ENCODE measurements around the gene TMEM156. TPM values are rescaled to one million over a fixed set of nuclear protein-coding genes. Genes with fewer than 3 reads are reported as not detected.

The TMEM156 gene
- total RNA-seq, 1 donor from 2014 or later = not detected

- H3K4me3 ChIP-seq = no peak overlapping the region
- no peak overlapping the region for H3K27ac ChIP-seq (replicated peaks)
- H3K4me1 ChIP-seq = peaks cover 12% of the 10 kb centered on the region
- H3K9me3 ChIP-seq (replicated peaks) = no peaks in the 10 kb centered on the region
- peaks cover 86% of the 10 kb centered on the region for H3K36me3 ChIP-seq
- no peak for TF ChIP-seq CTCF (IDR thresholded peaks at IDR 0.05; ENCODE audit: borderline replicate concordance)
- no peak for DNase-seq
- intact Hi-C loops (cut with micrococcal nuclease) = no loop called here
- no peaks in the 10 kb centered on the region for H3K27me3 ChIP-seq (ENCODE audit: low read depth)
These were observed 91.7 kb downstream of the TMEM156 start for GRCh38 chr4:38940476-38940875.

GRCh38 chr4:38939165-38939564 is 93.0 kb downstream of the TMEM156 start:
- Histone ChIP-seq H3K36me3 (peaks cover 87% of the 10 kb centered on the region), H3K4me1 (peaks cover 12% of the 10 kb centered on the region), H3K9me3 (replicated peaks) (no peaks in the 10 kb centered on the region), H3K27ac (replicated peaks) (no peak overlapping the region), H3K4me3 (no peak overlapping the region), H3K27me3 (ENCODE audit: low read depth) (no peaks in the 10 kb centered on the region)
- intact Hi-C loops (cut with micrococcal nuclease) = no loop called here
- no peak for DNase-seq
- no peak for TF ChIP-seq CTCF (IDR thresholded peaks at IDR 0.05; ENCODE audit: borderline replicate concordance)

GRCh38 chr4:38935391-38936073 is 96.7 kb downstream of the TMEM156 start:
- Histone ChIP-seq H3K4me3 (no peak overlapping the region), H3K9me3 (replicated peaks) (no peaks in the 10 kb centered on the region), H3K4me1 (no peaks in the 10 kb centered on the region), H3K27me3 (ENCODE audit: low read depth) (no peaks in the 10 kb centered on the region), H3K36me3 (peaks cover 92% of the 10 kb centered on the region), H3K27ac (replicated peaks) (no peak overlapping the region)
- DNase-seq = no peak
- intact Hi-C loops (cut with micrococcal nuclease) = no loop called here
- TF ChIP-seq CTCF (IDR thresholded peaks at IDR 0.05; ENCODE audit: borderline replicate concordance) = no peak

- intact Hi-C loops (cut with micrococcal nuclease) = no loop called here
- no peak overlapping the region for H3K27ac ChIP-seq (replicated peaks)
- H3K9me3 ChIP-seq (replicated peaks) = no peaks in the 10 kb centered on the region
- peaks cover 82% of the 10 kb centered on the region for H3K36me3 ChIP-seq
- H3K4me1 ChIP-seq = no peaks in the 10 kb centered on the region
- H3K27me3 ChIP-seq (ENCODE audit: low read depth) = no peaks in the 10 kb centered on the region
- no peak overlapping the region for H3K4me3 ChIP-seq
- DNase-seq = no peak
- TF ChIP-seq CTCF (IDR thresholded peaks at IDR 0.05; ENCODE audit: borderline replicate concordance) = no peak
These were observed 101.1 kb downstream of the TMEM156 start for GRCh38 chr4:38931125-38931524.

GRCh38 chr4:38930707-38931106 is 101.5 kb downstream of the TMEM156 start:
- no peak for DNase-seq
- intact Hi-C loops (cut with micrococcal nuclease) = no loop called here
- no peaks in the 10 kb centered on the region for H3K4me1 ChIP-seq
- no peak overlapping the region for H3K27ac ChIP-seq (replicated peaks)
- peaks cover 80% of the 10 kb centered on the region for H3K36me3 ChIP-seq
- TF ChIP-seq CTCF (IDR thresholded peaks at IDR 0.05; ENCODE audit: borderline replicate concordance) = no peak
- no peaks in the 10 kb centered on the region for H3K9me3 ChIP-seq (replicated peaks)
- H3K27me3 ChIP-seq (ENCODE audit: low read depth) = no peaks in the 10 kb centered on the region
- no peak overlapping the region for H3K4me3 ChIP-seq

All from left ventricle myocardium inferior (tissue), 1 donor.